Gastroesophageal sphincter (tissue), 3 donors: ENCODE results near the gene TMPRSS3.

Experiments
- CTCF ChIP-seq, 4 experiments: fragments of 200-600 bp in 2 of 4; fragments of 450-650 bp in 2 of 4; sonication (generic) in 1 of 4; IDR thresholded peaks; one replicate each; pipeline ENCODE4 v1.5.1; 2017 to 2019; ENCODE audit warnings: antibody characterized with exemption in 4 of 4, mild to moderate bottlenecking in 2 of 4, moderate library complexity in 2 of 4
- EP300 ChIP-seq: sonication (generic); formaldehyde crosslinking; IDR thresholded peaks from one replicate; pipeline ENCODE4 v1.6.1; 2017; ENCODE audit warnings: antibody characterized with exemption, mild to moderate bottlenecking
- POLR2AphosphoS5 ChIP-seq: sonication (generic); formaldehyde crosslinking; IDR thresholded peaks from one replicate; pipeline ENCODE4 v1.6.1; 2017; ENCODE audit warnings: antibody characterized with exemption

DNA sequence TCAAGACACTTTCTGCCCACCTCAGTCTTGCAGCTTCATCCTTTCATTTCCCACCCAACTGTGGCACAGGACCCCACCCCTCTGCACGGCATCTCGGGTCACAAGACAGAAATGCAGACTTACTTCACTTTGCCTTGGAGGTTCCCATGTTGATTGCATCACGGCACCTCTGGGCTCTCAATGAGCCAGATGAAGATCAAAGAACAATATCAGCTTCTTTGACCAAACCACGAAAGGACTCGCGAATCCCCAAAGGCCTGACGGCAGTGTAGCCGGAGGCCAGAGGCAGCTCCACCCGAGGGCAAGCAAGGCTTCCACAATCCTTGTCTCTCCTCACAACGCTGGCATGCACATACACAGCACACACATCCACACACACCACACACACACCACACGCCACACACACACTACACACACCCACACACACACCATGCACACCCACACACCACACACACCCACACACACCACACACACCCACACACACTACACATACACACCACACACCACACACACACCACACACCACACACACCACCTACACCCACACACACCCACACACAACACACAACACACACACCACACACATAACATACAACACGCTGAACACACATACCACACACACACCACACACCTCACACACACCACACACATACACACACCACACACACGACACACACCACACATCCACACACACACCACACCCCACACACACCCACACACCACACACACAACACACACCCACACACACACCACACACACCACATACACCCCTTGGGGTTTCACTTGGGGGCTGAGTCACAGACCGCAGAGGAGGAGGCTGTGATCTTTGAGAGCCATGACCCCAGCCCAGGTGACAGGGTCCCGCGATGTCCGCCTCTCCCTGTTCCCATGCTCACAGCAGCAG is 43.7 kb upstream of the TMPRSS3 start:
- TF ChIP-seq CTCF (IDR thresholded peaks at IDR 0.05) = no peak
- no peak for TF ChIP-seq EP300
- no peak for TF ChIP-seq POLR2AphosphoS5
